GM10248 (cell line): ENCODE data around the gene ZNF611.
"Not testable (repeated sequence)": the region's sequence is repeated elsewhere in the genome, so short reads cannot be mapped to it uniquely, and the experiment has no call there.

Source experiments
- CTCF ChIA-PET: fragments of 300-600 bp; sonication (Branson Sonifier 250); formaldehyde crosslinking; extraction: SDS; loops from one replicate; lab custom pipeline; 2021; ENCODE audit warnings: antibody characterized with exemption; lab: Yijun Ruan, JAX
- POLR2A ChIA-PET: fragments of 350-650 bp; sonication (Branson Sonifier 250); formaldehyde crosslinking; extraction: SDS; loops from one replicate; lab custom pipeline; 2020; ENCODE audit warnings: antibody characterized with exemption; lab: Yijun Ruan, JAX
- DNase-seq: peaks from one replicate; pipeline ENCODE4 v3.0.0; 2012; ENCODE audit errors: extremely low spot score
- CTCF ChIP-seq: IDR thresholded peaks from 2 replicates; pipeline ENCODE4 v1.5.1; 2012; ENCODE audit warnings: mild to moderate bottlenecking, low read depth; ENCODE audit errors: extremely low read depth, missing control alignments, control extremely low read depth

The ZNF611 gene

GRCh38 chr19:52734893-52735661 lies at the start of gene ZNF611:
Gene ZNF611, minus strand, starts transcription at chr19:52735044. Its CDS starts 19,150 bp downstream, at chr19:52715894.
- CTCF ChIA-PET, result interaction anchor here (1.1 to 1.7 kb wide), 2 partner anchors 391 to 424 kb away, joined by 3 read pairs; partner anchors contain the start of gene ZNF347
- POLR2A ChIA-PET, result no interaction called here
- DNase-seq, result peak; percentile 96
- TF ChIP-seq CTCF, result peak; percentile 51

GRCh38 chr19:52782864-52783263 lies 48.0 kb upstream of the ZNF611 start:
- POLR2A ChIA-PET, DNase-seq, CTCF ChIA-PET: not testable (repeated sequence)

GRCh38 chr19:52778811-52779210 lies 44.0 kb upstream of the ZNF611 start:
- CTCF ChIA-PET, result no interaction called here
- POLR2A ChIA-PET, result no interaction called here
- TF ChIP-seq CTCF, result no peak
- peak; percentile 24 for DNase-seq

- DNase-seq, POLR2A ChIA-PET, CTCF ChIA-PET: not testable (repeated sequence)
Measured at GRCh38 chr19:52756447-52756846, 21.6 kb upstream of the ZNF611 start.

GRCh38 chr19:52749780-52750179 lies 14.9 kb upstream of the ZNF611 start:
- ChIA-PET CTCF (no interaction called here), POLR2A (no interaction called here)
- no peak for DNase-seq
- TF ChIP-seq CTCF, result no peak

- TF ChIP-seq CTCF, result peak; percentile 7
- CTCF ChIA-PET, result interaction anchor here (1.0 kb wide), 1 partner anchor 500 kb away, joined by 3 read pairs; no protein-coding TSS in a partner anchor
- POLR2A ChIA-PET, result no interaction called here
- DNase-seq, result no peak
Measured at GRCh38 chr19:52748336-52748950, 13.6 kb upstream of the ZNF611 start.

GRCh38 chr19:52745919-52746318 lies 11.1 kb upstream of the ZNF611 start:
- POLR2A ChIA-PET, DNase-seq: not testable (repeated sequence)

GRCh38 chr19:52743091-52743490 lies 8.2 kb upstream of the ZNF611 start:
- CTCF ChIA-PET, result no interaction called here
- no peak for DNase-seq
- POLR2A ChIA-PET, result no interaction called here
- TF ChIP-seq CTCF, result no peak

More at GRCh38 chr19:52745919-52746318, 11.1 kb upstream of the ZNF611 start:
- CTCF ChIA-PET, result not testable (repeated sequence)
